Astrocyte (in vitro differentiated cells and primary cell): ENCODE measurements around the gene MBNL1.

Experiments
- CTCF ChIP-seq: IDR thresholded peaks from 2 replicates; pipeline ENCODE4 v1.5.1; 2011; ENCODE audit warnings: low read depth, mild to moderate bottlenecking, inconsistent platforms, low read length, moderate library complexity; ENCODE audit not compliant: insufficient read depth
- EZH2 ChIP-seq: IDR thresholded peaks from 2 replicates; pipeline ENCODE4 v1.6.1; 2012; ENCODE audit warnings: mild to moderate bottlenecking, low read length, inconsistent platforms; ENCODE audit not compliant: insufficient read depth

GRCh38 chr3:152355744-152356665, 87.3 kb downstream of the MBNL1 start:
- no peak for TF ChIP-seq CTCF
- TF ChIP-seq EZH2 = no peak
